Chondrocyte (in vitro differentiated cells): ENCODE results near the gene USP7. TPM values are rescaled to one million over a fixed set of nuclear protein-coding genes. Genes with fewer than 3 reads are reported as not detected.

Source experiments
- DNase-seq: peaks from one replicate; pipeline ENCODE4 v3.0.0; 2021; ENCODE audit warnings: mixed read lengths, low spot score
- H3K27ac Mint-ChIP-seq: one replicate; pipeline ENCODE4 v1.8.0; 2021; ENCODE audit warnings: mild to moderate bottlenecking, moderate library complexity, mixed read lengths; ENCODE audit not compliant: unreplicated experiment
- H3K27me3 Mint-ChIP-seq: 2 replicates; pipeline ENCODE4 v1.8.0; 2021; ENCODE audit warnings: low read depth, mixed read lengths
- H3K36me3 Mint-ChIP-seq: 2 replicates; pipeline ENCODE4 v1.8.0; 2021; ENCODE audit warnings: low read depth, mixed read lengths
- H3K4me1 Mint-ChIP-seq: 2 replicates; pipeline ENCODE4 v1.8.0; 2021; ENCODE audit warnings: low read depth, mild to moderate bottlenecking, mixed read lengths
- H3K4me3 Mint-ChIP-seq: one replicate; pipeline ENCODE4 v1.8.0; 2021; ENCODE audit warnings: mild to moderate bottlenecking, moderate library complexity, mixed read lengths; ENCODE audit not compliant: unreplicated experiment
- H3K9me3 Mint-ChIP-seq: 2 replicates; pipeline ENCODE4 v1.8.0; 2021; ENCODE audit warnings: low read depth, mixed read lengths
- CTCF ChIP-seq: fragments of 200-600 bp; sonication (generic); IDR thresholded peaks from 2 replicates; pipeline ENCODE4 v1.5.0; 2021; ENCODE audit warnings: antibody characterized with exemption, mild to moderate bottlenecking, moderate library complexity
- total RNA-seq: library from RNA; stranded (reverse); gene quantifications from 3 replicates; pipeline ENCODE4 v1.2.1, GENCODE V29; 2021

The USP7 gene
- total RNA-seq, 1 donor from 2014 or later = 90.6 TPM

- DNase-seq = no peak
- no peaks in the 10 kb centered on the region for H3K36me3 Mint-ChIP-seq
- peak; percentile 74 for TF ChIP-seq CTCF
- H3K27me3 Mint-ChIP-seq = no peaks in the 10 kb centered on the region
- H3K9me3 Mint-ChIP-seq = no peaks in the 10 kb centered on the region
- H3K27ac Mint-ChIP-seq = peak overlapping the region; percentile 28
- H3K4me3 Mint-ChIP-seq = no peak overlapping the region
- H3K4me1 Mint-ChIP-seq = peaks cover 39% of the 10 kb centered on the region
Measured at GRCh38 chr16:8936421-8936820, 27.3 kb downstream of the USP7 start.

- no peak for DNase-seq
- Mint-ChIP-seq H3K9me3 (no peaks in the 10 kb centered on the region), H3K36me3 (no peaks in the 10 kb centered on the region), H3K27ac (peak overlapping the region; percentile 28), H3K27me3 (no peaks in the 10 kb centered on the region), H3K4me3 (no peak overlapping the region), H3K4me1 (peaks cover 39% of the 10 kb centered on the region)
- TF ChIP-seq CTCF = no peak
Measured at GRCh38 chr16:8935989-8936388, 27.7 kb downstream of the USP7 start.

GRCh38 chr16:8934601-8935000, 29.1 kb downstream of the USP7 start:
- no peak overlapping the region for H3K27ac Mint-ChIP-seq
- H3K4me1 Mint-ChIP-seq = peaks cover 40% of the 10 kb centered on the region
- H3K27me3 Mint-ChIP-seq = no peaks in the 10 kb centered on the region
- H3K4me3 Mint-ChIP-seq = no peak overlapping the region
- TF ChIP-seq CTCF = no peak
- no peak for DNase-seq
- peaks cover 1% of the 10 kb centered on the region for H3K36me3 Mint-ChIP-seq
- no peaks in the 10 kb centered on the region for H3K9me3 Mint-ChIP-seq

GRCh38 chr16:8931859-8932258, 31.8 kb downstream of the USP7 start:
- Mint-ChIP-seq H3K27me3 (no peaks in the 10 kb centered on the region), H3K4me1 (peaks cover 26% of the 10 kb centered on the region)

GRCh38 chr16:8929086-8929748, 34.5 kb downstream of the USP7 start:
- TF ChIP-seq CTCF = no peak
- no peak for DNase-seq
- Mint-ChIP-seq H3K27ac (no peak overlapping the region), H3K9me3 (no peaks in the 10 kb centered on the region), H3K4me3 (no peak overlapping the region), H3K36me3 (peaks cover 19% of the 10 kb centered on the region), H3K27me3 (no peaks in the 10 kb centered on the region), H3K4me1 (peaks cover 16% of the 10 kb centered on the region)

More at GRCh38 chr16:8931859-8932258, 31.8 kb downstream of the USP7 start:
- no peak for TF ChIP-seq CTCF
- H3K9me3 Mint-ChIP-seq = no peaks in the 10 kb centered on the region
- peaks cover 13% of the 10 kb centered on the region for H3K36me3 Mint-ChIP-seq
- H3K4me3 Mint-ChIP-seq = no peak overlapping the region
- no peak overlapping the region for H3K27ac Mint-ChIP-seq
- no peak for DNase-seq
